GM21447 (cell line): ENCODE measurements around the gene FGF7.
"Not testable (repeated sequence)": the region's sequence is repeated elsewhere in the genome, so short reads cannot be mapped to it uniquely, and the experiment has no call there.

Experiments used
- ATAC-seq: cut with Tn5 transposase; IDR thresholded peaks from one replicate; pipeline ENCODE4 v1.9.1; 2021; ENCODE audit not compliant: unreplicated experiment

Gene FGF7

GRCh38 chr15:49423021-49423420 is at the start of gene FGF7:
FGF7 (plus strand) TSS chr15:49423242; CDS start chr15:49424298, 1,056 bp downstream.
- ATAC-seq, result no peak

- no peak for ATAC-seq
Measured at GRCh38 chr15:49379996-49380395, 43.0 kb upstream of the FGF7 start.

GRCh38 chr15:49380912-49381311 is 42.1 kb upstream of the FGF7 start:
- ATAC-seq, result no peak

- ATAC-seq, result no peak
Measured at GRCh38 chr15:49382394-49382793, 40.6 kb upstream of the FGF7 start.

GRCh38 chr15:49383266-49383665 is 39.8 kb upstream of the FGF7 start:
- no peak for ATAC-seq

GRCh38 chr15:49387471-49387870 is 35.6 kb upstream of the FGF7 start:
- ATAC-seq, result no peak

GRCh38 chr15:49402515-49403296 is 20.3 kb upstream of the FGF7 start:
- not testable (repeated sequence) for ATAC-seq

- no peak for ATAC-seq
Measured at GRCh38 chr15:49406352-49407118, 16.5 kb upstream of the FGF7 start.

- no peak for ATAC-seq
Measured at GRCh38 chr15:49410641-49411040, 12.4 kb upstream of the FGF7 start.

- ATAC-seq, result no peak
Measured at GRCh38 chr15:49412797-49413196, 10.2 kb upstream of the FGF7 start.

GRCh38 chr15:49415149-49415548 is 7.9 kb upstream of the FGF7 start:
- no peak for ATAC-seq

- no peak for ATAC-seq
Measured at GRCh38 chr15:49415638-49416037, 7.4 kb upstream of the FGF7 start.

GRCh38 chr15:49418811-49419210 is 4.2 kb upstream of the FGF7 start:
- no peak for ATAC-seq

- no peak for ATAC-seq
Measured at GRCh38 chr15:49421991-49422390, 1.1 kb upstream of the FGF7 start.

GRCh38 chr15:49423901-49424550 is 984 bp downstream of the FGF7 start:
- no peak for ATAC-seq

GRCh38 chr15:49424954-49425353 is 1.9 kb downstream of the FGF7 start:
- no peak for ATAC-seq

GRCh38 chr15:49427372-49427771 is 4.3 kb downstream of the FGF7 start:
- ATAC-seq, result no peak

GRCh38 chr15:49428409-49429095 is 5.5 kb downstream of the FGF7 start:
- ATAC-seq, result no peak

GRCh38 chr15:49430046-49430445 is 7.0 kb downstream of the FGF7 start:
- no peak for ATAC-seq

- no peak for ATAC-seq
Measured at GRCh38 chr15:49435174-49435573, 12.1 kb downstream of the FGF7 start.

GRCh38 chr15:49436751-49437150 is 13.7 kb downstream of the FGF7 start:
- ATAC-seq, result no peak
